GM18858 (cell line): ENCODE data around the gene IGLON5.

Experiments used
- ATAC-seq: cut with Tn5 transposase; IDR thresholded peaks from one replicate; pipeline ENCODE4 v1.9.1; 2021; ENCODE audit not compliant: unreplicated experiment

IGLON5 gene

GRCh38 chr19:51337861-51338562 is 26.6 kb downstream of the IGLON5 start:
- ATAC-seq, result no peak

- no peak for ATAC-seq
Measured at GRCh38 chr19:51338563-51339312, 27.3 kb downstream of the IGLON5 start.

GRCh38 chr19:51339313-51339686 is 27.9 kb downstream of the IGLON5 start:
- no peak for ATAC-seq

GRCh38 chr19:51339687-51340656 is 28.5 kb downstream of the IGLON5 start:
- no peak for ATAC-seq

- ATAC-seq, result no peak
Measured at GRCh38 chr19:51341066-51341465, 29.6 kb downstream of the IGLON5 start.

- ATAC-seq, result no peak
Measured at GRCh38 chr19:51341976-51342580, 30.6 kb downstream of the IGLON5 start, which contains the start of gene VSIG10L. Gene VSIG10L, minus strand, starts transcription at chr19:51342139. Its CDS starts 15 bp downstream, at chr19:51342124.

GRCh38 chr19:51342631-51343569 is 31.5 kb downstream of the IGLON5 start:
- ATAC-seq, result no peak

- ATAC-seq, result no peak
Measured at GRCh38 chr19:51345076-51345620, 33.7 kb downstream of the IGLON5 start.

GRCh38 chr19:51346742-51347141 is 35.3 kb downstream of the IGLON5 start:
- no peak for ATAC-seq

GRCh38 chr19:51347209-51347928 is 35.9 kb downstream of the IGLON5 start:
- no peak for ATAC-seq

GRCh38 chr19:51351266-51351990 is 40.0 kb downstream of the IGLON5 start:
- ATAC-seq, result no peak

- ATAC-seq, result no peak
Measured at GRCh38 chr19:51352783-51353360, 41.4 kb downstream of the IGLON5 start.

- no peak for ATAC-seq
Measured at GRCh38 chr19:51354103-51354741, 42.8 kb downstream of the IGLON5 start.

GRCh38 chr19:51354742-51355148 is 43.3 kb downstream of the IGLON5 start:
- ATAC-seq, result no peak

- no peak for ATAC-seq
Measured at GRCh38 chr19:51356159-51356801, 44.8 kb downstream of the IGLON5 start.

GRCh38 chr19:51357952-51358351 is 46.5 kb downstream of the IGLON5 start:
- no peak for ATAC-seq

- no peak for ATAC-seq
Measured at GRCh38 chr19:51359294-51359693, 47.9 kb downstream of the IGLON5 start.
